Endothelial cell (in vitro differentiated cells): ENCODE results near the gene RAB3GAP1. TPM values are rescaled to one million over a fixed set of nuclear protein-coding genes. Genes with fewer than 3 reads are reported as not detected.
A peak's percentile ranks its signal among the peaks of the same experiment; 100 is the strongest.
"Not testable (repeated sequence)": the region's sequence is repeated elsewhere in the genome, so short reads cannot be mapped to it uniquely, and the experiment has no call there.

Experiments
- DNase-seq: peaks from one replicate; pipeline ENCODE4 v3.0.0; 2021; ENCODE audit warnings: low spot score
- H3K27ac Mint-ChIP-seq: one replicate; pipeline ENCODE4 v1.8.0; 2021; ENCODE audit warnings: mixed read lengths, inconsistent platforms; ENCODE audit not compliant: unreplicated experiment
- H3K27me3 Mint-ChIP-seq: one replicate; pipeline ENCODE4 v1.8.0; 2021; ENCODE audit warnings: mild to moderate bottlenecking, moderate library complexity, mixed read lengths, inconsistent platforms; ENCODE audit not compliant: unreplicated experiment
- H3K36me3 Mint-ChIP-seq: one replicate; pipeline ENCODE4 v1.8.0; 2021; ENCODE audit warnings: mild to moderate bottlenecking, low read depth, mixed read lengths, inconsistent platforms; ENCODE audit not compliant: unreplicated experiment
- H3K4me1 Mint-ChIP-seq: one replicate; pipeline ENCODE4 v1.8.0; 2021; ENCODE audit warnings: mild to moderate bottlenecking, mixed read lengths, inconsistent platforms; ENCODE audit not compliant: unreplicated experiment
- H3K4me3 Mint-ChIP-seq: one replicate; pipeline ENCODE4 v1.8.0; 2021; ENCODE audit warnings: mild to moderate bottlenecking, mixed read lengths, inconsistent platforms; ENCODE audit not compliant: unreplicated experiment
- H3K9me3 Mint-ChIP-seq: one replicate; pipeline ENCODE4 v1.8.0; 2021; ENCODE audit warnings: mixed read lengths, inconsistent platforms; ENCODE audit not compliant: unreplicated experiment
- CTCF ChIP-seq: fragments of 200-600 bp; sonication (generic); IDR thresholded peaks from one replicate; pipeline ENCODE4 v1.5.0; 2021; ENCODE audit warnings: antibody characterized with exemption; ENCODE audit not compliant: unreplicated experiment
- total RNA-seq: library from RNA; stranded (reverse); fragmentation: NEBNext Ultra II Directional; extraction: Animal tissue kit (Norgen Biotek cat#: 25700); gene quantifications from one replicate; pipeline ENCODE4 v1.2.1, GENCODE V29; 2021; ENCODE audit not compliant: unreplicated experiment

RAB3GAP1 gene
- total RNA-seq, 1 donor from 2014 or later = 28.0 TPM

DNA sequence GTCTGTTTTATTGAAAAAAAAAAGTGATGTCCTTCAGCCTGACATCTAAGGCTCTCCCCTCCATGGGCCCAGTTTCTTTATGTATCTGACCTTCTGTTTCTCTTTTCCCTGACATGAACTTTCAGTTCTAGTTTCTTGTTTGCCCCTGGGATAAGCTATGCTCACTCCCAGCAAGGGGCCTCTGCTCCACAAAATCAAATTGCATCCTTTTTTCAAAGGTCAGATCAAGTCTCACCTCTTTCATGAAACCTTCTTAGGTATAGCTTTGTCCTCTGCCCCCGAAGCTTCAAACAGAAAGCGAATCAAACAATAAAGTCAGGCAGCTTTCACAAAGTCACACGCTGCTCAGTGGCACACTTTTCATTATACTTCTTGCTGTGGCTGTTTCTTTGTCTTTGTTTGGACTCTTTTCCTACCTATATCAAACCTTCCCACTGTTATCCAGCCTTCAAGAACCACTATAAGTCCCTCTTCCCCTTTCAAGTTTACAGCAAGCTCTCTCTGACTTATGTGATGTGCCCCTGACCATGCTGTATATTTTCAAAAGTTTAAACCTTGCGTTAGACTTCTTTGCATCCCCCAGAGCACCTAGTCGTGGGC lies 28.1 kb upstream of the RAB3GAP1 start:
- Mint-ChIP-seq H3K4me3 (no peak overlapping the region), H3K36me3 (no peaks in the 10 kb centered on the region), H3K27ac (no peak overlapping the region), H3K4me1 (peaks cover 10% of the 10 kb centered on the region), H3K9me3 (no peaks in the 10 kb centered on the region), H3K27me3 (peaks cover 2% of the 10 kb centered on the region)
- DNase-seq = no peak
- no peak for TF ChIP-seq CTCF

GRCh38 chr2:135029481-135030134 lies 22.5 kb upstream of the RAB3GAP1 start:
- no peak for DNase-seq
- H3K27me3 Mint-ChIP-seq = no peaks in the 10 kb centered on the region
- no peak overlapping the region for H3K27ac Mint-ChIP-seq
- no peak overlapping the region for H3K4me3 Mint-ChIP-seq
- peaks cover 8% of the 10 kb centered on the region for H3K36me3 Mint-ChIP-seq
- no peaks in the 10 kb centered on the region for H3K4me1 Mint-ChIP-seq
- TF ChIP-seq CTCF = no peak
- no peaks in the 10 kb centered on the region for H3K9me3 Mint-ChIP-seq

DNA sequence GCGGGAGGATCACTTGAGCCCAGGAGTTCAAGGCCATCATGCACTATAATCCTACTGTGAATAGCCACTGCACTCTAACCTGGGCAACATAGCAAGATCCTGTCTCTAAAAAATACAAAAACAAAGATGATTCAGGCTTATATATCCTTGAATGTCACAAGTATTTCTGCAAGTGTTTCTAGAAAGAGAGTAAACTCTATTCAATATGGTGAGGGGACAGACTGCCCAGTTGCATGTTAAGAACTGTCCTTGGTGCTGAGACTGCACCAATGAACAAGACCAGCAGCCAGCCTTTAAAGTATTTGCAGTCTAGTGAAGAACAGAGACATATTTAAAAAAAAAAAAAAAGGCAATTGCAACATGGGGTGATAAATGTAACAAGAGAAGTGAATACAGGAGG lies 21.3 kb upstream of the RAB3GAP1 start:
- Mint-ChIP-seq H3K27me3 (no peaks in the 10 kb centered on the region), H3K36me3 (peaks cover 8% of the 10 kb centered on the region), H3K27ac (no peak overlapping the region), H3K4me3 (no peak overlapping the region), H3K9me3 (no peaks in the 10 kb centered on the region), H3K4me1 (no peaks in the 10 kb centered on the region)
- DNase-seq = peak; percentile 29
- no peak for TF ChIP-seq CTCF

GRCh38 chr2:135033216-135033615 lies 18.9 kb upstream of the RAB3GAP1 start:
- DNase-seq = not testable (repeated sequence)

DNA sequence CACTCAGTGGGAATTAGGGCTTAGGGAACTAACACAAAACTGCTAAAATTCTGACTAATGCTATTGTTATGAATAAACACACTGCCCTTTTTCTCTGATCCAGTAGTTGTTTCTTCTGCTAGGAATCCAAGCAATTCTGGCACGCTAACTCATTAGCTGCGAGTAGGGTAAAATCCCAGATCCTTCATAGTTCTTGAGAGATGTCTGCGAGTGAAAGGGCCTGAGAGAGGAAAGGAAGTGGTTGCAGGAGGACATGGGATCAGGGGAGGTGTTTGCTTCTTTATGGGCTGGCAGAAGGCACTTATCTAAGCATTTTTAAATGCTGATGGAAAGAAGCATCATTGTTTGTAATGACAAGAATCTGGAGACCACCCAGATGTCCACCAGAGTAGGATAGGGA lies 14.3 kb upstream of the RAB3GAP1 start:
- Mint-ChIP-seq H3K36me3 (no peaks in the 10 kb centered on the region), H3K4me3 (no peak overlapping the region)

More at GRCh38 chr2:135033216-135033615, 18.9 kb upstream of the RAB3GAP1 start:
- not testable (repeated sequence) for H3K9me3 Mint-ChIP-seq, H3K4me1 Mint-ChIP-seq, H3K27me3 Mint-ChIP-seq, H3K27ac Mint-ChIP-seq, H3K4me3 Mint-ChIP-seq, H3K36me3 Mint-ChIP-seq

More for the DNA sequence above, 14.3 kb upstream of the RAB3GAP1 start:
- Mint-ChIP-seq H3K9me3 (no peaks in the 10 kb centered on the region), H3K4me1 (no peaks in the 10 kb centered on the region), H3K27me3 (peaks cover 1% of the 10 kb centered on the region), H3K27ac (no peak overlapping the region)
- no peak for TF ChIP-seq CTCF
- DNase-seq = no peak
